A549 treated with ZK216348 at 1 μM for 4 hours (cell line): ENCODE measurements around the gene CCDC171. TPM values are rescaled to one million over a fixed set of nuclear protein-coding genes. Genes with fewer than 3 reads are reported as not detected.

Source experiments
- total RNA-seq: library from RNA; stranded (reverse); fragments of 200-300 nt; extraction: Qiagen RNA extraction; gene quantifications from 5 replicates; pipeline ENCODE4 v1.2.3, GENCODE V29; 2022; ENCODE audit warnings: low read depth

CCDC171 gene
- total RNA-seq = 0.31 to 0.59 TPM (median 0.36 TPM) in 5 replicates

GRCh38 chr9:15552636-15553527, at the start of gene CCDC171:
TSS of gene CCDC171 (plus strand) at chr9:15553043. CDS start at chr9:15564089, 11,046 bp downstream.

GRCh38 chr9:15510789-15511575, 41.9 kb upstream of the CCDC171 start, which contains the start of gene PSIP1:
TSS of gene PSIP1 (minus strand) at chr9:15510970. CDS start at chr9:15510188, 782 bp downstream.

Other genes with a start within 250 kb of the CCDC171 start
- 1.0 to 1.3 TPM (median 1.2 TPM) in 5 replicates for gene TTC39B, start 245.8 kb upstream of the CCDC171 start, total RNA-seq
- 13.4 to 20.3 TPM (median 16.5 TPM) in 5 replicates for gene SNAPC3, start 130.2 kb upstream of the CCDC171 start, total RNA-seq
- gene PSIP1, start 42.1 kb upstream of the CCDC171 start, total RNA-seq = 45.3 to 90.4 TPM (median 58.2 TPM) in 5 replicates